Keratinocyte (primary cell): ENCODE data around the gene STX3. TPM values are rescaled to one million over a fixed set of nuclear protein-coding genes. Genes with fewer than 3 reads are reported as not detected.

Experiments
- DNase-seq: peaks from one replicate; pipeline ENCODE4 v3.0.0-alpha.2; 2011; ENCODE audit warnings: low read depth, missing footprints, low spot score
- FAIRE-seq: peaks from 2 replicates; lab custom pipeline; 2011; peaks lifted over from hg19 to GRCh38; lab: Jason Lieb, UNC
- H2AFZ ChIP-seq: 2 replicates; pipeline ENCODE4 v1.6.0; 2012; ENCODE audit warnings: low read length, control low read depth, inconsistent platforms; ENCODE audit not compliant: control insufficient read depth
- H3K27ac ChIP-seq: 2 replicates; pipeline ENCODE4 v1.5.1; 2011; ENCODE audit warnings: low read length; ENCODE audit not compliant: control insufficient read depth, insufficient read depth
- H3K27me3 ChIP-seq: 3 replicates; pipeline ENCODE4 v1.6.0; 2011; ENCODE audit warnings: low read length; ENCODE audit not compliant: control insufficient read depth, insufficient read depth; ENCODE audit errors: extremely low read depth
- H3K36me3 ChIP-seq, 2 experiments: 2 replicates in 1 of 2; 3 replicates in 1 of 2; pipeline ENCODE4 v1.5.1; 2011; ENCODE audit warnings: low read length in 2 of 2, mild to moderate bottlenecking in 1 of 2; ENCODE audit not compliant: control insufficient read depth in 2 of 2, insufficient read depth in 2 of 2; ENCODE audit errors: extremely low read depth in 1 of 2
- H3K4me1 ChIP-seq: 3 replicates; pipeline ENCODE4 v1.5.1; 2011; ENCODE audit warnings: low read length; ENCODE audit not compliant: control insufficient read depth, insufficient read depth; ENCODE audit errors: extremely low read depth
- H3K4me2 ChIP-seq: 3 replicates; pipeline ENCODE4 v1.6.0; 2011; ENCODE audit warnings: low read depth, low read length; ENCODE audit not compliant: control insufficient read depth, insufficient read depth; ENCODE audit errors: extremely low read depth
- H3K4me3 ChIP-seq, 3 experiments: fragments of 200-600 bp in 1 of 3; sonication (generic) in 1 of 3; 2 replicates in 2 of 3; 3 replicates in 1 of 3; pipeline ENCODE4 v1.5.1; 2011 to 2016; ENCODE audit warnings: low read length in 3 of 3, mild to moderate bottlenecking in 3 of 3, control low read depth in 2 of 3, inconsistent platforms in 1 of 3, low read depth in 1 of 3, mixed read lengths in 1 of 3, mixed run types in 1 of 3, moderate library complexity in 1 of 3; ENCODE audit not compliant: control insufficient read depth in 2 of 3, insufficient read depth in 2 of 3; ENCODE audit errors: extremely low read depth in 1 of 3
- H3K79me2 ChIP-seq: 2 replicates; pipeline ENCODE4 v1.6.0; 2012; ENCODE audit warnings: low read length; ENCODE audit not compliant: control insufficient read depth, insufficient read depth
- H3K9ac ChIP-seq: 3 replicates; pipeline ENCODE4 v1.6.0; 2011; ENCODE audit warnings: low read length; ENCODE audit not compliant: control insufficient read depth, insufficient read depth; ENCODE audit errors: extremely low read depth
- H3K9me1 ChIP-seq: 3 replicates; pipeline ENCODE4 v1.6.0; 2011; ENCODE audit warnings: low read length; ENCODE audit not compliant: control insufficient read depth, insufficient read depth; ENCODE audit errors: extremely low read depth
- H3K9me3 ChIP-seq: 2 replicates; pipeline ENCODE4 v1.5.1; 2012; ENCODE audit warnings: low read depth, low read length; ENCODE audit not compliant: control insufficient read depth
- H4K20me1 ChIP-seq: 3 replicates; pipeline ENCODE4 v1.6.0; 2011; ENCODE audit warnings: low read length; ENCODE audit not compliant: control insufficient read depth, insufficient read depth; ENCODE audit errors: extremely low read depth
- CTCF ChIP-seq, 3 experiments: IDR thresholded peaks in 1 of 3; conservative IDR thresholded peaks in 1 of 3; optimal IDR thresholded peaks in 1 of 3; 2 replicates in 2 of 3; 3 replicates in 1 of 3; pipeline versions ENCODE3 to v1.5.1; 2011; ENCODE audit warnings: low read length in 3 of 3, mild to moderate bottlenecking in 3 of 3, moderate library complexity in 2 of 3, control low read depth in 1 of 3, inconsistent platforms in 1 of 3; ENCODE audit not compliant: insufficient read depth in 2 of 3; ENCODE audit errors: extremely low read depth in 1 of 3
- EZH2 ChIP-seq: IDR thresholded peaks from one replicate; pipeline ENCODE4 v1.6.1; 2012; ENCODE audit warnings: inconsistent platforms, mild to moderate bottlenecking, low read length, moderate library complexity
- dilution Hi-C: fragments of 300-500 bp; cut with MboI; formaldehyde crosslinking; loops from one replicate; pipeline ENCODE4 v1.7.0; 2020; ENCODE audit warnings: low sequenced_read_pairs; ENCODE audit not compliant: extremely low pct_ligation_motif_present
- polyA plus RNA-seq, 5 experiments: library from polyadenylated mRNA; depleted of rRNA in 3 of 5; stranded (reverse) in 3 of 5; stranded (forward) in 1 of 5; unstranded in 1 of 5; fragments of >200 nt; gene quantifications; 1 replicate in 1 of 5; 2 replicates in 3 of 5; 3 replicates in 1 of 5; pipeline versions ENCODE4 v1.2.1 to v1.2.3, GENCODE V29; 2011 to 2012; ENCODE audit warnings: missing spikeins in 2 of 5, low read depth in 1 of 5, low replicate concordance in 1 of 5

The STX3 gene
- polyA plus RNA-seq, 1 donor (not counting 4 experiments of a cell fraction or from before 2014, with no cell fraction given) = 48.0 TPM

GRCh38 chr11:59767225-59767611 is 12.0 kb downstream of the STX3 start:
- no peak for FAIRE-seq
- H3K27me3 ChIP-seq = no peaks in the 10 kb centered on the region
- H3K4me3 ChIP-seq = no peak overlapping the region
- no peaks in the 10 kb centered on the region for H3K4me1 ChIP-seq
- TF ChIP-seq EZH2 (no peak), CTCF (optimal IDR thresholded peaks at IDR 0.05 in 1 of 3, IDR thresholded peaks at IDR 0.05 in 1 of 3, conservative IDR thresholded peaks at IDR 0.05 in 1 of 3; ENCODE audit: extremely low read depth in 1 of 3, insufficient read depth in 2 of 3, low read length in 3 of 3) (no peak)
- H3K9me1 ChIP-seq = no peaks in the 10 kb centered on the region
- H4K20me1 ChIP-seq = peaks cover 21% of the 10 kb centered on the region
- H2AFZ ChIP-seq = no peak overlapping the region
- H3K9me3 ChIP-seq = no peaks in the 10 kb centered on the region
- DNase-seq = no peak
- H3K9ac ChIP-seq = no peak overlapping the region
- peaks cover 90% of the 10 kb centered on the region for H3K79me2 ChIP-seq
- peaks cover 6 to 8% of the 10 kb centered on the region in 2 experiments for H3K36me3 ChIP-seq
- H3K4me2 ChIP-seq = no peak overlapping the region
- no peak overlapping the region for H3K27ac ChIP-seq
- dilution Hi-C loops = no loop called here

GRCh38 chr11:59769111-59769510 is 13.9 kb downstream of the STX3 start:
- H3K4me2 ChIP-seq = no peak overlapping the region
- no peaks in the 10 kb centered on the region for H3K9me1 ChIP-seq
- TF ChIP-seq EZH2 = no peak
- TF ChIP-seq CTCF (optimal IDR thresholded peaks at IDR 0.05 in 1 of 3, IDR thresholded peaks at IDR 0.05 in 1 of 3, conservative IDR thresholded peaks at IDR 0.05 in 1 of 3; ENCODE audit: extremely low read depth in 1 of 3, insufficient read depth in 2 of 3, low read length in 3 of 3) = no peak
- FAIRE-seq (no peak), DNase-seq (no peak)
- no peaks in the 10 kb centered on the region for H3K9me3 ChIP-seq
- no peak overlapping the region for H3K4me3 ChIP-seq
- peaks cover 3 to 7% of the 10 kb centered on the region in 2 experiments for H3K36me3 ChIP-seq
- no peak overlapping the region for H2AFZ ChIP-seq
- peaks cover 74% of the 10 kb centered on the region for H3K79me2 ChIP-seq
- dilution Hi-C loops = no loop called here
- H3K27me3 ChIP-seq = no peaks in the 10 kb centered on the region
- H3K9ac ChIP-seq = no peak overlapping the region
- no peaks in the 10 kb centered on the region for H3K4me1 ChIP-seq
- H3K27ac ChIP-seq = no peak overlapping the region
- peaks cover 17% of the 10 kb centered on the region for H4K20me1 ChIP-seq
